Ishikawa (cell line): ENCODE results near the gene AKAP10.

Experiments
- CEBPB ChIP-seq: IDR thresholded peaks from 2 replicates; pipeline ENCODE4 v1.6.1; 2012
- EP300 ChIP-seq: IDR thresholded peaks from 2 replicates; pipeline ENCODE4 v1.6.1; 2012; ENCODE audit warnings: borderline replicate concordance
- NFIC ChIP-seq: IDR thresholded peaks from 2 replicates; pipeline ENCODE4 v1.6.1; 2012
- RAD21 ChIP-seq: IDR thresholded peaks from 2 replicates; pipeline ENCODE4 v1.6.1; 2012; ENCODE audit warnings: low read depth
- TCF12 ChIP-seq: IDR thresholded peaks from 2 replicates; pipeline ENCODE4 v1.6.1; 2012; ENCODE audit warnings: low read depth
- USF1 ChIP-seq: IDR thresholded peaks from 2 replicates; pipeline ENCODE4 v1.6.1; 2012
- YY1 ChIP-seq: IDR thresholded peaks from 2 replicates; pipeline ENCODE4 v1.6.1; 2012; ENCODE audit warnings: low read depth

DNA sequence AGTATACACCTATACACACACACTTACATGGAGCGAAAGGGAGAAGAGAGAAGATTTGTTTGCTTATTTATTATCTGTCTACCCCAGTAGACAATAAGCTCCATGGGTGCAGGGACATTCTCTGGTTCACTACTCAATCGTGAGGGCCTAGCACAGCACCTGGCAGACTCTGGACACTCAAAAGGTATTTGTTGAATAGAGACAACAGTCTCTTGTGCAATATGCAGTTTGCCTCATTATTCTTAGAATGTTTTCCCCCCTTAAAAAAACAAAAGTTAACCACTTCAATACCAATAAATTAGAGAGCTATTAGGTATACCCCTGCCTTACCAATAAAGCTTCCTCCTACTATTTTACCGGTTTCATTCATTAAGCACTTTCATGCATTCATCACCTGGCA, 2.0 kb downstream of the AKAP10 start:
- TF ChIP-seq NFIC, result no peak
- no peak for TF ChIP-seq EP300
- no peak for TF ChIP-seq YY1
- TF ChIP-seq USF1, result no peak
- TF ChIP-seq CEBPB, result no peak
- no peak for TF ChIP-seq RAD21
- TF ChIP-seq TCF12, result no peak
